Fibroblast of lung (primary cell): ENCODE data around the gene CNTN1. TPM values are rescaled to one million over a fixed set of nuclear protein-coding genes. Genes with fewer than 3 reads are reported as not detected.
A peak's percentile ranks its signal among the peaks of the same experiment; 100 is the strongest.

Experiments
- DNase-seq, 2 donors: peaks; one replicate each; pipeline versions ENCODE4 v3.0.0 to v3.0.0-alpha.2; 2010; ENCODE audit warnings: low read depth in 2 of 2
- H2AFZ ChIP-seq: 2 replicates; pipeline ENCODE4 v1.5.1; 2012; ENCODE audit warnings: low read length, control low read depth, inconsistent platforms
- H3K27ac ChIP-seq: 2 replicates; pipeline ENCODE4 v1.5.1; 2011; ENCODE audit warnings: low read length, control low read depth; ENCODE audit not compliant: insufficient read depth
- H3K27me3 ChIP-seq: 2 replicates; pipeline ENCODE4 v1.5.1; 2011; ENCODE audit warnings: mild to moderate bottlenecking, low read length; ENCODE audit not compliant: control insufficient read depth, insufficient read depth
- H3K36me3 ChIP-seq: 2 replicates; pipeline ENCODE4 v1.5.1; 2011; ENCODE audit warnings: low read length; ENCODE audit not compliant: control insufficient read depth, insufficient read depth
- H3K4me1 ChIP-seq: 2 replicates; pipeline ENCODE4 v1.5.1; 2011; ENCODE audit warnings: low read length; ENCODE audit not compliant: control insufficient read depth, insufficient read depth; ENCODE audit errors: extremely low read depth
- H3K4me2 ChIP-seq: 2 replicates; pipeline ENCODE4 v1.5.1; 2011; ENCODE audit warnings: low read length, control low read depth; ENCODE audit not compliant: insufficient read depth; ENCODE audit errors: extremely low read depth
- H3K4me3 ChIP-seq, 4 experiments: fragments of 200-600 bp in 1 of 4; sonication (generic) in 1 of 4; replicated peaks in 1 of 4; 2 replicates each; pipeline ENCODE4 v1.5.1; 2011 to 2016; ENCODE audit warnings: low read length in 4 of 4, low read depth in 3 of 4, mild to moderate bottlenecking in 3 of 4, control low read depth in 2 of 4, inconsistent platforms in 1 of 4, mixed read lengths in 1 of 4; ENCODE audit not compliant: insufficient read depth in 1 of 4; ENCODE audit errors: control extremely low read depth in 1 of 4
- H3K79me2 ChIP-seq: 2 replicates; pipeline ENCODE4 v1.5.1; 2012; ENCODE audit warnings: mild to moderate bottlenecking, low read length, inconsistent platforms; ENCODE audit not compliant: control insufficient read depth, insufficient read depth
- H3K9ac ChIP-seq: 2 replicates; pipeline ENCODE4 v1.5.1; 2011; ENCODE audit warnings: mild to moderate bottlenecking, low read length, control low read depth; ENCODE audit not compliant: insufficient read depth
- H3K9me3 ChIP-seq: 2 replicates; pipeline ENCODE4 v1.5.1; 2012; ENCODE audit warnings: low read depth, low read length; ENCODE audit not compliant: control insufficient read depth, insufficient read depth
- H4K20me1 ChIP-seq: 2 replicates; pipeline ENCODE4 v1.5.1; 2011; ENCODE audit warnings: low read length; ENCODE audit not compliant: control insufficient read depth, insufficient read depth; ENCODE audit errors: extremely low read depth
- CTCF ChIP-seq, 2 donors: IDR thresholded peaks in 1 of 2; conservative IDR thresholded peaks in 1 of 2; 1 replicate in 1 of 2; 2 replicates in 1 of 2; pipeline ENCODE4 v1.5.1; 2011 to 2012; ENCODE audit warnings: low read length in 2 of 2, control low read depth in 1 of 2, inconsistent platforms in 1 of 2, low read depth in 1 of 2, mild to moderate bottlenecking in 1 of 2
- EZH2 ChIP-seq: IDR thresholded peaks from 2 replicates; pipeline ENCODE4 v1.5.1; 2012; ENCODE audit warnings: low read length, control low read depth, mild to moderate bottlenecking; ENCODE audit errors: missing control alignments
- polyA plus RNA-seq, 2 donors: library from polyadenylated mRNA; depleted of rRNA in 1 of 2; stranded (reverse) in 1 of 2; unstranded in 1 of 2; fragments of >200 nt; gene quantifications; 2 replicates each; pipeline ENCODE4 v1.2.1, GENCODE V29; 2011 to 2012; ENCODE audit warnings: missing spikeins in 1 of 2
- total RNA-seq: library from RNA; depleted of rRNA; stranded (reverse); fragments of >200 nt; gene quantifications from 2 replicates; pipeline ENCODE4 v1.2.1, GENCODE V29; 2014

The CNTN1 gene
- total and polyA plus RNA-seq, 2 donors (not counting 1 experiment from before 2014, with no cell fraction given), result 0.22 to 0.83 TPM

GRCh38 chr12:40946612-40947194, 254.5 kb downstream of the CNTN1 start:
- H3K27ac ChIP-seq, result no peak overlapping the region
- no peaks in the 10 kb centered on the region for H3K27me3 ChIP-seq
- H3K4me2 ChIP-seq, result no peak overlapping the region
- H3K9ac ChIP-seq, result no peak overlapping the region
- no peaks in the 10 kb centered on the region for H4K20me1 ChIP-seq
- no peaks in the 10 kb centered on the region for H3K9me3 ChIP-seq
- H3K4me3 ChIP-seq, result no peak overlapping the region
- peak; percentile 37 to 48 for TF ChIP-seq CTCF (conservative IDR thresholded peaks at IDR 0.05 in 1 of 2, IDR thresholded peaks at IDR 0.05 in 1 of 2; ENCODE audit: low read depth in 1 of 2, low read length in 2 of 2)
- TF ChIP-seq EZH2, result no peak
- no peaks in the 10 kb centered on the region for H3K4me1 ChIP-seq
- no peaks in the 10 kb centered on the region for H3K79me2 ChIP-seq
- DNase-seq, result peak; percentile 27 to 58
- no peak overlapping the region for H2AFZ ChIP-seq
- no peaks in the 10 kb centered on the region for H3K36me3 ChIP-seq

- H3K79me2 ChIP-seq, result no peaks in the 10 kb centered on the region
- DNase-seq, result peak in 1 of 2 donors; percentile 13
- no peaks in the 10 kb centered on the region for H3K9me3 ChIP-seq
- no peak overlapping the region for H3K9ac ChIP-seq
- H3K27ac ChIP-seq, result no peak overlapping the region
- no peaks in the 10 kb centered on the region for H3K36me3 ChIP-seq
- no peak overlapping the region for H3K4me2 ChIP-seq
- no peaks in the 10 kb centered on the region for H4K20me1 ChIP-seq
- H3K4me3 ChIP-seq, result no peak overlapping the region
- H3K4me1 ChIP-seq, result no peaks in the 10 kb centered on the region
- H3K27me3 ChIP-seq, result no peaks in the 10 kb centered on the region
- no peak overlapping the region for H2AFZ ChIP-seq
- TF ChIP-seq EZH2, result no peak
- TF ChIP-seq CTCF (conservative IDR thresholded peaks at IDR 0.05 in 1 of 2, IDR thresholded peaks at IDR 0.05 in 1 of 2; ENCODE audit: low read depth in 1 of 2, low read length in 2 of 2), result no peak
Observed at GRCh38 chr12:40947797-40948196, 255.6 kb downstream of the CNTN1 start.

GRCh38 chr12:40953076-40953475, 260.8 kb downstream of the CNTN1 start:
- Histone ChIP-seq H3K9me3 (no peaks in the 10 kb centered on the region), H3K36me3 (no peaks in the 10 kb centered on the region), H3K4me3 (no peak overlapping the region), H3K27me3 (no peaks in the 10 kb centered on the region), H3K9ac (no peak overlapping the region), H3K79me2 (no peaks in the 10 kb centered on the region), H2AFZ (no peak overlapping the region), H3K27ac (no peak overlapping the region), H3K4me2 (no peak overlapping the region), H4K20me1 (no peaks in the 10 kb centered on the region), H3K4me1 (no peaks in the 10 kb centered on the region)
- DNase-seq, result peak in 1 of 2 donors; percentile 86
- TF ChIP-seq EZH2 (no peak), CTCF (conservative IDR thresholded peaks at IDR 0.05 in 1 of 2, IDR thresholded peaks at IDR 0.05 in 1 of 2; ENCODE audit: low read depth in 1 of 2, low read length in 2 of 2) (no peak)
